Raji (cell line): ENCODE measurements around the gene FAM117B.

Source experiments
- POLR2A ChIP-seq: IDR thresholded peaks from 2 replicates; pipeline ENCODE4 v1.6.1; 2011; ENCODE audit warnings: low read depth, low read length, control low read depth; ENCODE audit not compliant: insufficient read depth

Gene FAM117B

GRCh38 chr2:202760848-202761247 is 126.1 kb downstream of the FAM117B start:
- TF ChIP-seq POLR2A, result no peak

GRCh38 chr2:202762556-202762955 is 127.8 kb downstream of the FAM117B start:
- no peak for TF ChIP-seq POLR2A

GRCh38 chr2:202763916-202764315 is 129.1 kb downstream of the FAM117B start:
- TF ChIP-seq POLR2A, result no peak

- no peak for TF ChIP-seq POLR2A
Measured at GRCh38 chr2:202764991-202765390, 130.2 kb downstream of the FAM117B start.

GRCh38 chr2:202765436-202765835 is 130.7 kb downstream of the FAM117B start:
- no peak for TF ChIP-seq POLR2A

GRCh38 chr2:202768273-202768672 is 133.5 kb downstream of the FAM117B start:
- no peak for TF ChIP-seq POLR2A

- TF ChIP-seq POLR2A, result no peak
Measured at GRCh38 chr2:202769201-202769600, 134.4 kb downstream of the FAM117B start.

GRCh38 chr2:202771336-202771735 is 136.6 kb downstream of the FAM117B start:
- TF ChIP-seq POLR2A, result no peak

GRCh38 chr2:202771741-202772460 is 137.1 kb downstream of the FAM117B start:
- no peak for TF ChIP-seq POLR2A

- no peak for TF ChIP-seq POLR2A
Measured at GRCh38 chr2:202773301-202773973, 138.7 kb downstream of the FAM117B start.

- no peak for TF ChIP-seq POLR2A
Measured at GRCh38 chr2:202774104-202774503, 139.3 kb downstream of the FAM117B start.

- no peak for TF ChIP-seq POLR2A
Measured at GRCh38 chr2:202778217-202778616, 143.4 kb downstream of the FAM117B start.

GRCh38 chr2:202780514-202781021 is 145.8 kb downstream of the FAM117B start:
- no peak for TF ChIP-seq POLR2A

GRCh38 chr2:202782940-202783558 is 148.3 kb downstream of the FAM117B start:
- TF ChIP-seq POLR2A, result no peak

- TF ChIP-seq POLR2A, result no peak
Measured at GRCh38 chr2:202786842-202787241, 152.1 kb downstream of the FAM117B start.

GRCh38 chr2:202790676-202791075 is 155.9 kb downstream of the FAM117B start:
- TF ChIP-seq POLR2A, result no peak
